CD4-positive, alpha-beta T cell treated with Interleukin-6 for 4 hours (primary cell): ENCODE data around the gene MEIKIN.
"Not testable (repeated sequence)": the region's sequence is repeated elsewhere in the genome, so short reads cannot be mapped to it uniquely, and the experiment has no call there.

Experiments used
- DNase-seq: peaks from one replicate; pipeline ENCODE4 v3.0.0-alpha.2; 2020; ENCODE audit warnings: mixed read lengths

The MEIKIN gene

GRCh38 chr5:131796793-131797693 is 148.4 kb downstream of the MEIKIN start, which contains the start of gene FNIP1:
Gene FNIP1, minus strand, starts transcription at chr5:131797017. Its CDS starts 96 bp downstream, at chr5:131796921.
- peak; percentile 99 for DNase-seq

GRCh38 chr5:131795879-131796792 is 149.3 kb downstream of the MEIKIN start:
- DNase-seq, result peak; percentile 46

- no peak for DNase-seq
Observed at GRCh38 chr5:131795228-131795627, 150.2 kb downstream of the MEIKIN start.

GRCh38 chr5:131794586-131794985 is 150.9 kb downstream of the MEIKIN start:
- DNase-seq, result no peak

- DNase-seq, result no peak
Observed at GRCh38 chr5:131792896-131793295, 152.6 kb downstream of the MEIKIN start.

GRCh38 chr5:131791866-131792265 is 153.6 kb downstream of the MEIKIN start:
- DNase-seq, result no peak

GRCh38 chr5:131790550-131790949 is 154.9 kb downstream of the MEIKIN start:
- no peak for DNase-seq

GRCh38 chr5:131789765-131790164 is 155.7 kb downstream of the MEIKIN start:
- DNase-seq, result no peak

- DNase-seq, result no peak
Observed at GRCh38 chr5:131787736-131788135, 157.7 kb downstream of the MEIKIN start.

- DNase-seq, result no peak
Observed at GRCh38 chr5:131786900-131787692, 158.4 kb downstream of the MEIKIN start.

- no peak for DNase-seq
Observed at GRCh38 chr5:131786036-131786435, 159.4 kb downstream of the MEIKIN start.

- DNase-seq, result no peak
Observed at GRCh38 chr5:131783874-131784273, 161.6 kb downstream of the MEIKIN start.

- no peak for DNase-seq
Observed at GRCh38 chr5:131783357-131783756, 162.1 kb downstream of the MEIKIN start.

GRCh38 chr5:131782717-131783116 is 162.7 kb downstream of the MEIKIN start:
- no peak for DNase-seq

- DNase-seq, result not testable (repeated sequence)
Observed at GRCh38 chr5:131778141-131778540, 167.3 kb downstream of the MEIKIN start.

GRCh38 chr5:131776450-131776849 is 169.0 kb downstream of the MEIKIN start:
- DNase-seq, result no peak

GRCh38 chr5:131774652-131775367 is 170.7 kb downstream of the MEIKIN start:
- DNase-seq, result no peak

GRCh38 chr5:131773805-131774204 is 171.7 kb downstream of the MEIKIN start:
- no peak for DNase-seq

- no peak for DNase-seq
Observed at GRCh38 chr5:131771692-131772091, 173.8 kb downstream of the MEIKIN start.

GRCh38 chr5:131769961-131770360 is 175.5 kb downstream of the MEIKIN start:
- no peak for DNase-seq

- DNase-seq, result no peak
Observed at GRCh38 chr5:131769336-131769735, 176.1 kb downstream of the MEIKIN start.

- no peak for DNase-seq
Observed at GRCh38 chr5:131767891-131768290, 177.6 kb downstream of the MEIKIN start.
